Activated CD4-positive, CD25-positive, alpha-beta regulatory T cell treated with anti-CD3 and anti-CD28 coated beads, Interleukin-2, amount 50 U/mL, for 16 hours (primary cell): ENCODE measurements around the gene CCNI.
"Not testable (repeated sequence)": the region's sequence is repeated elsewhere in the genome, so short reads cannot be mapped to it uniquely, and the experiment has no call there.

Source experiments
- DNase-seq: peaks from one replicate; pipeline ENCODE4 v3.0.0-alpha.2; 2020; ENCODE audit warnings: low read depth, low spot score

Gene CCNI

DNA sequence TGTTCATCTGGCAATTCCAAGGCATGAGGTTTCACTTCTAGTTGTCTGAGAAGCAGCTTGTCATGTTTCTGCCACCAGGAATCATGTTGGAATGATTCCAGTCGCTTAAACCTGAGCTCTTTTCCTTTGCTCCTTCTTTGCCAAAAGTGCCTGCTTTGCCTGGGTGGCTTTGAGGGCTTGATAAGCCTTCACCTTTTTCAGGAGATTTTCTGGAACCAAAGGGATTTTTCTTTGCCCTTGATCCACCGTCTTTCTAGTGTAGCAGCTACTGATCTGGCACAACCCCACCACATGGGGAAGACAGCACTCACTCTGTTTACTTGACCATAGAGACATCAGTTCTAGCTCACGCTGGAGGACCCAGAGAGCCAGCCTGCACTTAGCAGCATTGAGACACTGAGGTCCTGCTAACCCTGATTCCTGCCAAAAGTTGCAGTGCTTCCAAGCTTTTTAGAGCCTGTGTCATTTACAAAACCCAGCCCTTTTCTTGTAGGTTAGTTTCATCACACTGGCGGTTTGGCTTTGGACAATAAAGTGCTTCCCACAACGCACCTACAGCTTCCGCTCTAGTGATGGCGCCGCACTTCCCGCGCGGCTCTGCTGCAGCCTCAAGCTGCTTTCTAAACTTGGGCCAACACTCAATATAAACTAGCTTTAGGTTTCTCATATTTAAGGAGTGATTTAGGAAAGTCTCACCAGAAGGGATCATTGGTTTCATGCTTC lies 7.3 kb upstream of the CCNI start:
- no peak for DNase-seq

DNA sequence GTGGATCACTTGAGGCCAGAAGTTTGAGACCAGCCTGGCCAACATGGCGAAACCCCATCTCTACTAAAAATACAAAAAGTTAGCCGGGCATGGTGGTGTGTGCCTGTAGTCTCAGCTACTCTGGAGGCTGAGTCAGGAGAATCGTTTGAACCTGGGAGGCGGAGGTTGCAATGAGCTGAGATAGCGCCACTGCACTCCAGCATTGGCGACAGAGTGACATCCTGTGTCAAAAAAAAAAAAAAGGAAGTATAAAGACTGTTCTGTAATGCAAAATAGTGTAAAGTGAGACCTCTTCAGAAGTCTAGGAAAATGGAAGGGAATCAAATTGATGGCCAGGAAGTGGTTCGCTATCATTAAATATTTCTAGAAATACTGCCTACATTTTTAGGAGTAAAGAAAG lies 5.0 kb upstream of the CCNI start:
- DNase-seq: not testable (repeated sequence)

DNA sequence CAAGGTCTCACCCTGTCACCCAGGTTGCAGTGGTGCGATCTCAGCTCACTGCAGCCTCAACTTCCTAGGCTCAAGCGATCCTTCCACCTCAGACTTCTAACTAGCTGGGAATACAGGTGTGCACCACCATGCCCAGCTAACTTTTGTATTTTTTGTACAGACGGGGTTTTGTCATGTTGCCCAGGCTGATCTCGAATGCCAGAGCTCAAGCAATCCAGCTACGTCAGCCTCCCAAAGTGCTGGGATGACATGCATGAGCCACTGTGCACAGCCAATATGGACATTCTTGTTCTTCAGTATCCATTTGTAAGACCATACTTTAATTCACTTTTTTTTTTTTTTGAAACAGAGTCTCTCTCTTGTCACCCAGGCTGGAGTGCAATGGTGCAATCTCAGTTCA lies 3.5 kb upstream of the CCNI start:
- no peak for DNase-seq

DNA sequence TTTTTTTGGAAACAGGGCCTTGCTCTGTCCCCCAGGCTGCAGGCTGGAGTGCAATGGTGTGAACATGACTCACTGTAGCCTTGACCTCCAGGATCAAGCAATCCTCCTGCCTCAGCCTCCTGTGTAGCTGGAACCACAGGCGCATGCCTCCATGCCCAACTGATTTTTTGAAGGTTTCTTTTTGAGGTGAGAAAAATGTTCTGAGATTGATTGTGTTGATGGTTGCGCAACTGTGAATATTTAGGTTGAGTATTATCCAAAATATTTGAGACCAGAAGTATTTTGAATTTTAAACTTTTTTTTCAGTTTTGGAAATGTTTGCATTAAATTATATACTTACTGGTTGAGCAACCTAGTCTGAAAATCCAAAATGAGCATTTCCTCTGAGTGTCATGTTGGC lies 2.6 kb upstream of the CCNI start:
- DNase-seq: no peak

DNA sequence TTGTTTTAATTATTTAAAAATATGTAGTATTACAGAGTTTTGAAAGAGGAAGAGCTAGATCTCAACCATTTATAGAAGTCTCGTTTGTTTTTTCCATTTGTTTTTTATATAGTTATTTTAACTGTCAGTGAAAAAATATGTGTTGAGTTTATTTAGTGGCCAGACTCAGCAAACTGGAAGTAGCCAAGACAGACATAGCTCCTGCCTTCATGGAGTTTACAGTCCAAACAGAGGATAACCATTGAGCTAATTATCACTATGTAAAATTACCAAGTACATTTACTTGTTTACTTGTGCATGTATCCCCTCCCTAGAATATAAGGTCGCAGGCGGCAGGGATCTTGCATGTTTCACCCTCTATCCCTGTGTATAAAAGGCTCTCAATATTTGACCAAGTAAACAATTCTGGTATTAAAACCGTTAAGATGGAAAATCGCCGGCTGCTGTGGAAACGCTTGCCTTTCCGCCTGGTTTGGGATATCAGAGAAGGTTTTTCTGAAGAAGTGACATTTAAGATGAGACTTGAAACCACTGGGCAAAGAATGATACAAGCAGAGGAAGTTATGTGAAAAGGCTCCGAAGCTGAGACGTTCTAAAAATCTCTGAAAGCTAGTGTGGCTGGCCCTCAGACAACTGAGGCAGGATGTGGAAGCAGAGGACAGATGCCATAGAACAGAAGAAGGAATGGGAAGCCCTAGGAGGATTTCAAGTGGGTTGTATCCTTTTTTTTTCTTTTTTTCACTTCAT lies 1.3 kb upstream of the CCNI start:
- DNase-seq: no peak

DNA sequence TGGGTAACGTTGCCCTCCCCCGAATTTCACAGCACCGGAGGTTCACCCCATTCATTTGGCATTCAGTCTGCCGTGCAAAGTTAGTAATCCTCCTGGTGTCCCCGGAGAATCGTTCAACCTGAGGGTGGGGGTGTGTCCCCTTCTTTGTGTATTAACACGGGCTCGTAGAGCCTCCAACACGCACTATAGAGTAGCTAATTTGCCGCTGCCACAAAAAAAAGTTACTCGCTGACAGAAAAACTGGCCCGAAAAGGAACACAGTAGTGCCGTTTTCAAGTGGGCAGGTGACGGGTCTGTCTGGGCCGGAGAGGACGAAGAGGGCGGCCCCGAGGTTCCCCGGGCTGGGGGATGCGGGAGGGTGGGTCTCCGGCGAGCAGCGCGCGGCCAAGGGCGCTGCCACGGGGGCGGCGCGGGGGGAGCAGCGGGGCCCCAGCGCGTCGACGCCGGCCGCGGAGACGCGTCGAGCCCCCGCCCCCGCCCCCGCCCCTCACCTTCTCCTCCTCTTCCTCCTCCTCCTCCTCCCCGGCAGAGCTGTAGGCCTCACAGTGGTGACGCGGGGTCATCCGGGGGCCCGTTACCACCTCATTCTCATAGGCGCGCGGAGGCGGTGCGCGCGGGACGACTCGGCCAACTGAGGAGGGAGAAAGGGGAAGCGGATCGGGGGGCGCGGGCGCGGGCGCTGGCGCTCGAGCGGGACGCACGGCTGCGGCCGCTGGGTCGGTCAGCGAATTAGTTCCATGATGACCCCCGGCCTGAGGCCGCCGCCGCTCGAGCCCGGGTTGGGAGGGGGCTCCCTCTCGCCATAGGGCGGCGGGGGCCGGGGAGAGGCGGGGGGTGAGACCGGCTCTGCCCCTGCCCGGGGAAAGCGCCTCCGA lies 571 bp downstream of the CCNI start:
- peak; percentile 69 for DNase-seq

DNA sequence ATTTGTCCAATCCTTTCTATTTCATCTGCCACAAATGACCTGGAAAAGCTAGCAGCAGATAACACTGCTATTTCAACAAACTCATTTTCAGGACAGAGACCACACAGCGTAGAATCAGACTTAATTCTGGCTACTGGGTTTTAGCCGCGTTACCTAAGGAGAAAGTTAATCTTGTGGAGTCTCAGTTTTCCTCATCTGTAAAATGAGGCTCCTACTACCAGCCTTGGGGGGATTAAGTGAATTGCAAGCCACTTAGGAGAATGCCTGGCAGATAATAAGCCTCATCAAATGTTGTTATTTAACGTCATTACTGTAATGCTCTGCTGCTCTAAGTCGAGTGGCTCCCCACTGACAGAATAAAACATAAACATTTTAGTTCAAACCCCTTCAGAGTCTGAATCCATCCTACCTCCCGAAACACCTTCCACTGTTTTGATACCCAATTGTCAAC lies 1.4 kb downstream of the CCNI start:
- DNase-seq: no peak

DNA sequence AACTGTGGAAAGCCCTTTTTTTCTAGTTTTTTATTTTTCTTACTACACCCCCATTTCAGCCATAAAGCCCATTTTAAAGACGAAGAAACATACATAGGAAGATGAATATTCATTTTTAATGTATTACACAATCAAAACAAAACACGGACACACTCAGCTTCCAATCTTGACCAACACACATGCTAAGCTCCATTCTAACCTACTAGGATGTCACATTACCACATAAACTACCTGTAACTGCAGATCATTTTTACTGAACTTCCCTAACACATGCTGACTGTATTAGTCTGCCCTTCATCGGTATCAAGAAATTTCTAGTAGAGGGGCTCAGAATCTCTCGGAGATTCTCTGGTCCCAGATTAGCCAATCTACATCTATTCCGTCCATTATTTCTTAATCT lies 1.8 kb downstream of the CCNI start:
- DNase-seq: no peak

DNA sequence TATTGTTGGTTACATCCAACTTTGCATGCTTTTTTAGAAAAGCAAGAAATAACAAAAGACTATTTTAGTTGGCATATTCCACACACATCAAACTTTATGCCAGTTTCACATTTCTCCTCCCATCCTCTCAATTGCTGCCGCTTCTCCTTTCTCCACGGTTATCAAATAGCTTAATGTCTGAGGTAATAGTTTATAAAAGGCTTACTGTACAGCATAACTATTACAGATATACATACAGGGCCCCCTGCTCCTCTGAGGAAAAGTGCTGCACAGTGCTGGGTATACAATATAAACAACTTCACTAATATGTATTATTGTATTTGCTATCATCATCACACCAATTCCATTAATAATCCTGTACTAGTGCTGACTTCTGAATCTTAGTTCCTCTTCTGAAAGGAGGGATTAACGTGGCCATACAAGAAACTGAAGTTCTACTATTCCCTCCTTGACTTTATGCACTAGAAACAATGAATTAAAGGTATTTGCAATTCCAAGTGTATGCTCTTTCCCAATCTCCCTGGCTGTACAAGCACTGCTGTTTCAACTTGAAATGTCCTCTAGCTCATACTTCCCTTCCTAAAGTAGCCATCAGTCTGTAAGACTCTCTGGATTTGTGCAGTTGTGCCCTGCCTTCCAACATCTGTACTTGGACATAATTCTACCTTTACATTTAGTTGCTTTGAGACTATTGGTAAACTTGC lies 2.5 kb downstream of the CCNI start:
- no peak for DNase-seq

DNA sequence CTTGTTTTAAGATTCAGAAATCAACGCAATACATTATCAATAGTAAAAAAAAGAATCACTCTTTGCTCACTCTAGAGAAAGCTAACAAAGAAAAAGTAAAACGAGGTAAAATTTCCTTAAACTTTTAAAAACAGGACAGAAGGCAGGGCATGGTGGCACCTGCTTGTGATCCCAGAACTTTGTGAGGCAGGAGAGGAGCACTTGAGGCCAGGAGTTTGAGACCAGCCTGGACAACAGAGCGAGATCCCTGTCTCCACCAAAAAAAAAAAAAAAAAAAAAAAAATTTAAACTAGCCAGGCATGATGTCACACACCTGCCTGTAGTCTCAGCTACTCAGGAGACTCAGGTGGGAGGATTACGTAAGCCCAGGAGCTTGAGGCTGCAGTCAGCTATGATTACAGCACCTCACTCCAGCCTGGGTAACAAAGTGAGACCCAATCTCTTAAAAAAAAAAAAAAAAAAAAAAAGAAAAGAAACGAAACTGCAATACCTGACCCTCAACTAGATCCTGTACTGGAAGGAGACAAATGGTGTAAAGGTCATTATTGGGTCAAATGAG lies 3.5 kb downstream of the CCNI start:
- DNase-seq: no peak

DNA sequence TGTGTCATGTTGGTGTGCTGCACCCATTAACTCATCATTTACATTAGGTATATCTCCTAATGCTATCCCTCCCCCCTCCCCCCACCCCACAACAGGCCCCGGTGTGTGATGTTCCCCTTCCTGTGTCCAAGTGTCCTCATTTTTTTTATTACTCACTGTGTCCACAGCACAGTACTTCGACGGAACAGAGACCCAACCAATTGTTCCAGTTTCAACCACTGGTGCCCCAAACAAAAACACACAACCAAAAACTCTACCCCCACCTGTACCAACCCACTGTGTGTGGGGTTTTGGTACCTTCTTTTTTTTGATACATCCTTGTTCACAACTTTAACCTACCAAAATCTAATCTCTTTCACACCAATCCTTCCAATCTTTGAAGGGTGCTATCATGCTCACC lies 6.3 kb downstream of the CCNI start:
- DNase-seq: not testable (repeated sequence)

DNA sequence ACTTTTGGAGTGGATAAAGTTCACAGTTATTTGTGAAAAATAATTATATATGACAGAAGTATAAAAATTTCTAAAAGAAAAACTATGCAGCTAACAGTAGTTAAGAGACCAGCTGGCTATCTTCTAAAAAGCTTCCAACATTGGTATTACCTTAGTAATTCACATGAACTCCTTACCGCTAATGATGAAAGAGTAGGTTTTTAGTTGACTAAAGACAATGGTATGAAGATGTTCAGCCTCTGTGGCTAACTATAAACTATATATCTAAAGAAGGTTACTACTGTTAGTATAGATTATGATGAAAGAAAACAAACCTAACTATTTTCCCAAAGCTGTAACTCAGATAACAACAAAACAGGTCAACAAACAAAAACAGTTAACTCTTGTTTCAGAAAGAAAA lies 10.4 kb downstream of the CCNI start:
- DNase-seq: no peak

DNA sequence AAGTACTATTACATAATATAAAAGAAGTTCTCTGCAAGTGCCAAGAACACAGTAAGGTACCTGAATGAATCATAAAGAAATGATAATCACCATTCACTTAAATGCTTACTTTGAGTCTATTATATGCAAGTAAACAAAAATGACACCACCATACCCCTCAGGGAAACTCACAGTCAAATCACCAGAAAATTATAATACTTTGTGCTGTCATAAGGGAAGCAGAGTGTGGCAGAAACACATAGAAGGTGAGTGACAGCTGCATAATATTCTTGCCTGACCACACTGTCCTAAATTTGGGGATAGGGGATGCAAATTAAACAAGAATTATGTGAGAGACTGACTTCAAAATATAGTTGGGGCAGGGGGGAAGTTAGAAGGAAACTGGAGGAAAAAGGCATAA lies 12.9 kb downstream of the CCNI start:
- no peak for DNase-seq

DNA sequence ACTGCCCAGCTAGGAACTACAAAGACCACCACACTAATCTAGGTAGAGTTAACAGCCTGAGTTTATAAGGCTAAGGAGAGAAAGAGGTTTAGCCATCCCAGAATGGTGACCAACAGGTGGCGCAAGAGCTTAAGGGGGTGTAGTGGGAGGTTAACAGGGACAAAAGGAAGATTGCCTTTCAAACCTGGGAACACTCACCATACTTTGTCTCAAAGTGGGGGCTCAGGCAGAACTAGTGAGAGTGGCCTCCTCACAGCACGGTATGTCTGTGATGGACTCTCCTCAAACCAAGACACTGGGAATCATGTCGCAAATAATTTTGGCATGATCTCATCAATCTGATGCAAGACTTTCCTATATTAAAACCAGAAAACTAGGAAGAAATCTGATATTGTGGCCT lies 23.4 kb downstream of the CCNI start:
- peak; percentile 29 for DNase-seq

DNA sequence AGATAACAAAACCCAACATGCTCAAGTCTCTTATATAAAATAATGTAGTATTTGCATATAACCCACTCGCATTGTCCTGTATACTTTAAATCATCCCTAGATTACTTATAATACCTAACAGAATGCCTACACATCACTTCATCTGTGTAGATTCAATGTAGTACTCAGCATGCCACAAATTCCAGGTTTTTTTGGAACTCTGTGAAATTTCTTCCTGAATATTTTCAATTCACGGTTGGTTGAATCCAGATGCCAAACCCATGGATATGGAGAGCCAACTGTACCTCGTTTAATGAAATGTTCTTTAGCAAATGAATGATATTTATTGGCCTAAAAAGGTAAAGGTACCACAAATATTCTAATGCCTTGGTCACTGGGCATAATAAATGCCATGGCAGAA lies 24.8 kb downstream of the CCNI start:
- no peak for DNase-seq

DNA sequence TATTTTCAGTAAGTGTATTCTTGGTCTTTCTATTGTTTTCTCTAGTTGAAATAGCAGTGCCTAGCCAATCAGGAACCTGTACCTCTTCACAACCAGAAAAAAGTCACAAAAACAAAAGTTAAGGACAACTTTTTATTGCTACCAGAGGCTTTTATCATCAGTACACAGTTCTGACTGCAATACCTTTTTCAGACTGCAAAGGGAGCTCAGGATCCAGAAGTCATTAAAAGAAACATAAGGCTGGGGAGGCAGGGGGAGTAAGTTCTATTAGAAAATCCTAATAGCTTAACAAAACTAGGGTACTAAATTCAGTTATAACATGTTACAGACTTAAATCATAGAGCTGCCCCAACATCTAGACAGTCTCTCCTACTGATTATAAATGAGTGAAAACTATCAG lies 28.8 kb downstream of the CCNI start:
- DNase-seq: no peak

DNA sequence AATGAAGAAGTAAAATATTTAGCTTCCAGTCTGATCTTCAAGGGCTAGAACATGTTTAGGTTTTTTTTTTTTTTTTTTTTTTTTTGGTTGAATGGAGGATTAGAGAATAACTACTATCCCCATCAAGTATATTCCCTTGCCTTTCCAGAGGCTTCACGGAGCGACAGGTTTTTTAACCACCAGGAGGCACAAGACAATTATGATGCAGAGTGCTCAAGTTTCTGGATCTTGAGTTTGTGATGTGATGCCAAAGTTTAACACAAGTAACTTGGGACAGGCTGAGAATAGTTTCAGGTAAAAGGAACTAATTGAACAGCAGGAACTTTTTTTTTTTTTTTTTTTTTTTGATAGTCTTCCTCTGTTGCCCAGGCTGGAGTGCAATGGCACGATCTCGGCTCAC lies 30.3 kb downstream of the CCNI start:
- DNase-seq: no peak

DNA sequence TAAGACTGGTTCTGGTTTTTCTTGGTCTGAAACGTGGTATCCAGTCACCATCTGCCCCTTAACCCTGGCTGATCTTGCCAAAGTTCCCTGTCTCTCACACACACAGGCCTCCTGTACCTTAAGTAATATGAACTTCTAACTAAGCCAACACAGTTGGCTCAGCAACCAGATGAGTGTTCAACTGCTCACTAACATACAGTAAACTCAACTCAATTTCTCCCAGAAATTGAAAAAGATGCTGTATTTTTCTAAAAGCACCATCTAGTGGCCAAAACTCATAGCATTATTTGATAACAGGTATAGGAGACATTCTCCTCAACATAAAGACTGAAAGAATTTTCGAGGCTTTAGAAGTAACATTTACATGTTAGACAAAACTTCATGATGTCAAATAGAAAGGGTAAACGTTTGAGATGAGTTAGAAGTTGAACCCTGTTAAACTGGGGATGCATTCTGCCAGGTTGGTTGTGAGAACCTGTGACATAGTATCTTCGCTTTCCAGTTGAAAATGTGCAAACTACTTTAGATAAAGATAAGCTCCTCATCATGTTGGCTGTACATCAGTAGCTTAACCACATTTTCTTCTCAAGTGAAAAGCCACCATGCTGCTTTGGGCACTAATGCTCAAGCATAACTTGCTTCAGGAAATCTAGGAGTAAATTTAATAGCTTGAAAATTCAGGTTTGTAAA lies 31.2 kb downstream of the CCNI start:
- DNase-seq: no peak

DNA sequence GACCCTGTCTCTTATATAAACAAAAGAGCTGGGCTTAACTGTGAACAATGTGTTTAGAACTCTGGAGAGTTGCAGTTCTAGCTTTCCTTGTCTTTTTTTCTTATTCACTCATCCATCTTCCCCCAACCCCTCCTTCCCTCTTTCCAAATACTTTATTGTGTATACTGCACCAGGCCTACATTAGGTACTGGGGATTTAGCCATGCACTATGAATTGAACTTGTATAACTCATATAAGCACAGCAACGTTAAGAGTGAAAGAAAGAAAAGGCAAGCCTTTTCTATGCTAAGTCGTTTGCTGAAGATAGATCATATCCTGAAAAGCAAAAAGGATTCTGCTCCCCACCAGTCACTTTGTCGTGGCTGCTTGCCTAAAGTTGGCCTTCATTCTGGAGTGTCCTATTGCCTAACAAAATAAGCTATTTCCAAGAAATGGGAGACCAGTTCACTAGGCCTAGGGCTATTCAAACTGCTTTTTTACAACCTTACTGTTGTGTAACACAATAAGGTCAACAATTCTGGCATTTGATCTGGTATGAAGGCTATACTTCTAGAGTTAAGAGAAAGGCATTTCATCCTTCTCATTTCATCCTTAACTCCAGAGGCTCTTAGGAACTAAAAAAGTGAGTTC lies 32.2 kb downstream of the CCNI start:
- DNase-seq: no peak
